ENCODE results near the gene MYO5C.
"Not testable (repeated sequence)": the region's sequence is repeated elsewhere in the genome, so short reads cannot be mapped to it uniquely, and the experiment has no call there.

The MYO5C gene

DNA sequence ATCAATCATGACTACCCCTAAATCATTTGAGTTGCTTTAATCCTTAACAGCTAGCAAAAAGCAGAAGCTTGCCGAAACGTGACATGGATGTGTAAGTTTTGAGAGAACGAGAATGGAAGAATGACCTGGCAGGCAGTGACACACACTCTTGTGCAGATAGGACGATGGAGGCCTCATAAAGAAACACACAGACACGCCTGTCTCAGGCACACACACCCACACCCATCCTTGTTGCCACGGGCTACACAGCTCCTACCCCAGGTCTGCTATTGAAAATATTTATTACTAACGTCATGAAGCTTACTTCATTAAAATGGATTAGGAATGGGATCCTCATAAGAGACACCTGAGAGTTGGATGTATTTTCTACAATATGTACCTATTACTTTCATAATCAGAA, 8.5 kb downstream of the MYO5C start:
- in situ Hi-C loops (cut with HindIII; ENCODE audit: low pct_ligation_motif_present, low sequenced_read_pairs) = no loop called here
- no peak overlapping the region for H3K27ac ChIP-seq

DNA sequence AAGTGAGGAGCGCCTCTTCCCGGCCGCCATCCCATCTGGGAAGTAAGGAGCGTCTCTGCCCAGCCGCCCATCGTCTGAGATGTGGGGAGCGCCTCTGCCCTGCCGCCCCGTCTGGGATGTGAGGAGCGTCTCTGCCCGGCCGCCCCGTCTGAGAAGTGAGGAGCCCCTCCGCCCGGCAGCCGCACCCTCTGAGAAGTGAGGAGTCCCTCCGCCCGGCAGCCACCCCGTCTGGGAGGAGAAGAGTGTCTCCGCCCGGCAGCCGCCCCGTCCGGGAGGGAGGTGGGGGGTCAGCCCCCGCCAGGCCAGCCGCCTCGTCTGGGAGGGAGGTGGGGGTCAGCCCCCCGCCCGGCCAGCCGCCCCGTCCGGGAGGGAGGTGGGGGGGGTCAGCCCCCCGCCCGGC, 9.7 kb downstream of the MYO5C start:
- H3K27me3 ChIP-seq (replicated peaks); in situ Hi-C loops (cut with HindIII; ENCODE audit: low pct_ligation_motif_present, low sequenced_read_pairs); H3K36me3 ChIP-seq (replicated peaks); DNase-seq; H3K27ac ChIP-seq; H3K4me3 ChIP-seq (ENCODE audit: low read depth, low read length): not testable (repeated sequence)

More for the DNA sequence above, 8.5 kb downstream of the MYO5C start:
- Histone ChIP-seq H3K4me3 (ENCODE audit: low read depth, low read length) (no peak overlapping the region), H3K27me3 (replicated peaks) (no peaks in the 10 kb centered on the region), H3K36me3 (replicated peaks) (no peaks in the 10 kb centered on the region)
- TF ChIP-seq, protein P1, sequence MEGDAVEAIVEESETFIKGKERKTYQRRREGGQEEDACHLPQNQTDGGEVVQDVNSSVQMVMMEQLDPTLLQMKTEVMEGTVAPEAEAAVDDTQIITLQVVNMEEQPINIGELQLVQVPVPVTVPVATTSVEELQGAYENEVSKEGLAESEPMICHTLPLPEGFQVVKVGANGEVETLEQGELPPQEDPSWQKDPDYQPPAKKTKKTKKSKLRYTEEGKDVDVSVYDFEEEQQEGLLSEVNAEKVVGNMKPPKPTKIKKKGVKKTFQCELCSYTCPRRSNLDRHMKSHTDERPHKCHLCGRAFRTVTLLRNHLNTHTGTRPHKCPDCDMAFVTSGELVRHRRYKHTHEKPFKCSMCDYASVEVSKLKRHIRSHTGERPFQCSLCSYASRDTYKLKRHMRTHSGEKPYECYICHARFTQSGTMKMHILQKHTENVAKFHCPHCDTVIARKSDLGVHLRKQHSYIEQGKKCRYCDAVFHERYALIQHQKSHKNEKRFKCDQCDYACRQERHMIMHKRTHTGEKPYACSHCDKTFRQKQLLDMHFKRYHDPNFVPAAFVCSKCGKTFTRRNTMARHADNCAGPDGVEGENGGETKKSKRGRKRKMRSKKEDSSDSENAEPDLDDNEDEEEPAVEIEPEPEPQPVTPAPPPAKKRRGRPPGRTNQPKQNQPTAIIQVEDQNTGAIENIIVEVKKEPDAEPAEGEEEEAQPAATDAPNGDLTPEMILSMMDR (IDR thresholded peaks at IDR 0.05; ENCODE audit: low read depth, low read length, missing control alignments) = no peak
- no peak for DNase-seq

DNA sequence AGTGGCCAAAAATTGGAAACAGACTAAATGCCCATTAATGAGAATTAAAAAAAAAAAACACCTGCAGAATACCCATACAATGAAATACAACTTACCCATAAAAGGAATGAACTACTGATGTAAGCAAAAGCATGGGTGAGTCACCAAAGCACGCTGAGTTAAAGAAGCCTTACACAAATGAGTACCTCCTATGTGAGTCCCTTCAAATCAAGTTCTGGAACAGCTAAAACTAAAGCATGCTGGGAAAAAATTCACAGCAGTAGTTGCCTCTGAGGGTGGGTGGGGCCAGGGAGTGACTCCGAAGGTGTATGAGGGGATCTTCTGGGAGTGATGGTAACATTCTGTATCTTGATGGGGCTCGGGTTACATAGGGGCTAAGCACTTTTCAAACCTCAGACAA, 11.4 kb downstream of the MYO5C start:
- H3K27me3 ChIP-seq (replicated peaks) = no peaks in the 10 kb centered on the region
- TF ChIP-seq, protein P1 (IDR thresholded peaks at IDR 0.05; ENCODE audit: low read depth, low read length, missing control alignments) = no peak
- in situ Hi-C loops (cut with HindIII; ENCODE audit: low pct_ligation_motif_present, low sequenced_read_pairs) = no loop called here
- no peak overlapping the region for H3K4me3 ChIP-seq (ENCODE audit: low read depth, low read length)
- H3K27ac ChIP-seq = no peak overlapping the region
- DNase-seq = peak; percentile 44
- H3K36me3 ChIP-seq (replicated peaks) = no peaks in the 10 kb centered on the region

DNA sequence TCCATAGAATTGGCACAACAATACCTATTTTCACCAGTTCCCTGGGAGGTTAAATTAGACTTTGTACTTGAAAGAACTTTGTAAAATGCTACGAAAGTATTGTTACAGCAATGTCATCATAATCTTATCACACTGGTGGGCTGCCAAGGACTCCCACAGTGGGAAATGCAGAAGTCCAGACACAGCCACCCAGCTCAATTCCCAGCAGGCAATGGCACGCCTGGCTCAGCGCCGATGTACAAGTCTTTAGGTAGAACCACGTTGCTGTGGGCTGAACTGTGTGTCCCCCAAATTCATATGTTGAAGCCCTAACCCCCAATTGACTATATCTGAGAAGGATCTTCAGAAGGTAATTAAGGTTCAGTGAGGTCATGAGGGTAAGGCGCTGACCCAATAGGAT, 12.3 kb downstream of the MYO5C start:
- Histone ChIP-seq H3K36me3 (replicated peaks) (no peaks in the 10 kb centered on the region), H3K4me3 (ENCODE audit: low read depth, low read length) (no peak overlapping the region)
- in situ Hi-C loops (cut with HindIII; ENCODE audit: low pct_ligation_motif_present, low sequenced_read_pairs) = no loop called here

DNA sequence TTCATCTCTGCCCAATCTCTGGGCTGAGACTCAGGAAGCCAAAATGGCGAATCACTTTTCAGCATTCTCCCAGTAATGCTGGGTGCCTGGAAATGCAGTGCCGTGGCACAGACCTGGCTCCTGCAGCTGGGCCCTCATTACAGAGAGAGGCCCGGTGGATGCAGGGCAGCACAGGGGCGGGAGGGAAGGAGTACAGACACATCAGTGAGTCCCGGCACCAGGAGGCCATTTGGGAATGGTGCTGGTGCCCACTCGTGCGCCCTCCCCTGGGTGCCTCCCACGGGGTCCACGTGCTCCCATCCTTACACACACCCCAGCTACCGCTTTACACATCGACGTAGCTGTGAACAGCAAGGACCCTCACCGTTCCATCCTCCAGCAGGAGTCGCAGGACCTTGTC, 13.2 kb downstream of the MYO5C start:
- no peak overlapping the region for H3K4me3 ChIP-seq (ENCODE audit: low read depth, low read length)
- H3K36me3 ChIP-seq (replicated peaks) = no peaks in the 10 kb centered on the region
- H3K27me3 ChIP-seq (replicated peaks) = no peaks in the 10 kb centered on the region
- in situ Hi-C loops (cut with HindIII; ENCODE audit: low pct_ligation_motif_present, low sequenced_read_pairs) = no loop called here
- H3K27ac ChIP-seq = no peak overlapping the region
- no peak for DNase-seq
- TF ChIP-seq, protein P1 (IDR thresholded peaks at IDR 0.05; ENCODE audit: low read depth, low read length, missing control alignments) = no peak

More for the DNA sequence above, 12.3 kb downstream of the MYO5C start:
- DNase-seq = no peak
- TF ChIP-seq, protein P1 (IDR thresholded peaks at IDR 0.05; ENCODE audit: low read depth, low read length, missing control alignments) = no peak
- H3K27ac ChIP-seq = no peak overlapping the region
- no peaks in the 10 kb centered on the region for H3K27me3 ChIP-seq (replicated peaks)

DNA sequence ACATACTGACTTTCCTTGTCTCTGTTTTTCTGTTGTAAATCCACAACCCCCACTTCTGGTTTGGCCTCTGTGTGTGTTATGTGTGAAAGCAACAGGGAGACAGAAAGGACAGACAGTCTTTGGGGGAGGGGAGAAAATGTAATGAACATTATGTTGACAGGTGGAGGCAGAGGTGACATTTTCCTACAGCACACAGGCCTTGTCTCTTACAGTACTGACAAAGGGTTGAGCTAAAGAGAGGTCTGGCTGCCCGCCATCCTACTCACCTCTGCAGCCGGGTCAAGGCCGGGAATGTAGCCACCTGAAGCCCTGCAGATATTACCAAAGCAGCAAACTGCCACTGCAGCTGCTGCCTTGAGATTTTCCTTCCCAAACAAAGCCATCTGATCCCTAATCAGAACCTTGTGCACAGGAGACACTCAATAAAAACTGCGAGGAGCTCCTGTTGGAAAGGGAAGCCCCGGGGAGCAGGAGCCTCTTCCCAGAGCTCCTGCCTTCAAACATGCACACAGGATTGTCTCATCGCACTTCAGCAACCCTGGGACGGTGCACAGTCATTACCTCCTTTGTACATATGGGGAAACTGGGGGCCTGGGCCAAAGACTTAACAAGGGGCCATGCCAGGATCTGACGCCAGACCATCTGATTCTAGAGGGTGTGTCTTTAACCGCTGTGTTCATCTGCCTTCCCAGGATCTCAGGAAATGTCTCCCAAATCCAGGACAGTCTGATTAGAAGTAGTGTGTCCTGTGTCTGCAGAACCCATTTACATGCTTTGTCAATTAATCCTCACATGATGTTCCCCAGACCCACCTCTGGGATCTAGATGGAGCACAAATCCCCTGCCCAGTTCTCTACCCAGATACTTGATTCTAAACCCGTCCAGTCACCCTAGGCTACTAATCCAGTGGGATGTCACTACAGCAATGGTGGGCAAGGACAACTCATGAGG, 14.2 kb downstream of the MYO5C start:
- no peaks in the 10 kb centered on the region for H3K36me3 ChIP-seq (replicated peaks)

More for the DNA sequence above, 14.2 kb downstream of the MYO5C start:
- TF ChIP-seq, protein P1 (IDR thresholded peaks at IDR 0.05; ENCODE audit: low read depth, low read length, missing control alignments) = no peak
- in situ Hi-C loops (cut with HindIII; ENCODE audit: low pct_ligation_motif_present, low sequenced_read_pairs) = no loop called here
- DNase-seq = no peak
- Histone ChIP-seq H3K27ac (no peak overlapping the region), H3K27me3 (replicated peaks) (no peaks in the 10 kb centered on the region), H3K4me3 (ENCODE audit: low read depth, low read length) (no peak overlapping the region)

Data from brain microvascular endothelial cell (primary cell).